HG03139 (cell line): ENCODE data around the gene CDH23.
A peak's percentile ranks its signal among the peaks of the same experiment; 100 is the strongest.

ENCODE experiments used
- ATAC-seq: cut with Tn5 transposase; IDR thresholded peaks from one replicate; pipeline ENCODE4 v1.9.1; 2021; ENCODE audit not compliant: unreplicated experiment

The CDH23 gene

GRCh38 chr10:71802715-71803488 lies 406.2 kb downstream of the CDH23 start:
- no peak for ATAC-seq

DNA sequence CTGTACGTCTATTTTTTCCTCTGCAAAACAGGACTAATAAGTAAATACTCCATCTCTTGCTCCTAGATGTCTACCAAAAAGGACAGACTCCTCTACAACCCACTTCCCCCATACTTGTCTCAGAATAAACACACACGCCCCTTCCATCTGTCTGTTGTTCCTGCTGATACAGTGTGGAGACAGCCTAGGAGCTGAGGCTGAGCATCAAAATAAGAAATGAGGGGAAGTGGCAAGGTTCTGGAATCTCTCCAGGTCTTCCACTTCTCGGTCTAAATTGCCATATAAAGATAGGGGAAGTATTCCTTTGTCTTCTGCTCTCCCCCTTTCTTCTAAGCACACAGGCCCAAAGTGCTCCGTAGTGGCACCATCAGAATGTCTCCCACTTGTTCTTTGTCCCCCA lies 407.4 kb downstream of the CDH23 start:
- no peak for ATAC-seq

- ATAC-seq = no peak
These were observed 409.3 kb downstream of the CDH23 start for GRCh38 chr10:71805776-71806703.

DNA sequence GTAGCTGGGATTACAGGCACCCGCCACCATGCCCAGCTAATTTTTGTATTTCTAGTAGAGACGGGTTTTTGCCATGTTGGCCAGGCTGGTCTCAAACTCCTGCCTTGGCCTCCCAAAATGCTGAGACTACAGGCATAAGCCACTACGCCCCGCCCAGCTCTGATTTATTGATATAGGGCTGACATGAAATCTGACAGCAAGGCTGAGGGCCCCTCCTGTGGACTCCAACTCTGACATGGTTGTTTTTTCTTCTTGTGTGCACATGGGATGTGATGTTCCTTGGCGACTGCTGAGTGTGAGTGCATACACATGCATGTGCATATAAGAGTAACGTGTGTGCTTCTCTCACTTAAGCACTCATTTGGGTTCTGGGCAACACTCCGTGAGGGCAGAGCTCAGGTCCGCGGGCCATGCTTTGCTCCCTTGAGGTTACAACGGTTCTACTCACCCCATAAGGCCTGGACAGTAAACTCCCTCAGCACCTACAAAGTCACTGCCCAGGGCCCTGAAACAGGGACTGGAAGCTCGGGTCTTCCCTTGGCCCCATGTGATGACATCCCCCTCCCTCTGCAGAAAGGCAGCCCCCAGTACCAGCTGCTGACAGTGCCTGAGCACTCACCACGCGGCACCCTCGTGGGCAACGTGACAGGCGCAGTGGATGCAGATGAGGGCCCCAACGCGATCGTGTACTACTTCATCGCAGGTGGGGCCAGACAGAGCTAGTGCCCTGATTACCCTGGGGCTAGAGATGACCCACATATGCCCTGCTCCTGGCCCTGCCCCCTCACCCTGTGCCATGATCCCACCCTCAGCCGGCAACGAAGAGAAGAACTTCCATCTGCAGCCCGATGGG lies 410.2 kb downstream of the CDH23 start:
- no peak for ATAC-seq

DNA sequence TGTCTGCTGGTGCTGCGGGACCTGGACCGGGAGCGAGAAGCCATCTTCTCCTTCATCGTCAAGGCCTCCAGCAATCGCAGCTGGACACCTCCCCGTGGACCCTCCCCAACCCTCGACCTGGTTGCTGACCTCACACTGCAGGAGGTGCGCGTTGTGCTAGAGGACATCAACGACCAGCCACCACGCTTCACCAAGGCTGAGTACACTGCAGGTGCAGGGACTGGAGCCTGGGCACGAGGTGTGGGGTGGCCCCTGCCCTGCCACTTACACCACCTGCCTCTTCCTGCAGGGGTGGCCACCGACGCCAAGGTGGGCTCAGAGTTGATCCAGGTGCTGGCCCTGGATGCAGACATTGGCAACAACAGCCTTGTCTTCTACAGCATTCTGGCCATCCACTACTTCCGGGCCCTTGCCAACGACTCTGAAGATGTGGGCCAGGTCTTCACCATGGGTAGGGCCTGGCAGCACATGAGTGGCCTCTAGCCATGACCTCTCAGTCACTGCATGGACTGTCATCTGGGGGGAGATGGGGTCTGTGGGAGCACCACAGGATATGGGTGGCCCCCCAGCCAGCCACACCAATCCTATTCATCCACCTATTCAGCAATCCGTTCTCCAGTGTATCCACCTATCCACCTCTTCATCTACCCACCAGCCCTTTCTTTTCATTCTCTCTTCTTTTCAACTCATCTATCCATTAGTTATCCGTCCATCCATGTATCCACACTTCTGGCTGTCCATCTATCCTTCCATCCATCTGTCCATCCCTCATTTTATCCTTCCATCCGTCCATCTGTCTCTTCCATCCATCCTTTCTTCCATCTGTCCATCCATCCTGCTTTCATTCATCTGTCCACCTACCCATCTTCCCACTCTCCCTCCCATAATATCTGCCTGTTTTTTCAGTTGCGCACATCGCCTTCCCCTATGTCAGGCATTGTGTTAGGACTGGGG lies 411.1 kb downstream of the CDH23 start:
- ATAC-seq = no peak

GRCh38 chr10:71809628-71810027 lies 412.9 kb downstream of the CDH23 start:
- ATAC-seq = no peak

- no peak for ATAC-seq
These were observed 413.5 kb downstream of the CDH23 start for GRCh38 chr10:71810048-71810750.

DNA sequence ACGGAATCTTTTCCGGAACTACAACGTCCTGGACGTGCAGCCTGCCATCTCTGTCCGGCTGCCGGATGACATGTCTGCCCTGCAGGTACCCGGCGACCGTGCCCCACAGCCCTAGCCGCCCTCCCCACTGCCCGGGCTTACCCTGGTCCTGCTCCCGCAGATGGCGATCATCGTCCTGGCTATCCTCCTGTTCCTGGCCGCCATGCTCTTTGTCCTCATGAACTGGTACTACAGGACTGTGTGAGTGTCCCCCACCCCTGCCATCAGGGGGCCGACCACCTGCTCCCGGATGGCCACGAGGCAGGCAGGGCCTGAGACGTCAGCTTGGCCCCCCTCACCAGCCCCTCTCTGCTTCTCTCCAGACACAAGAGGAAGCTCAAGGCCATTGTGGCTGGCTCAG lies 414.6 kb downstream of the CDH23 start:
- ATAC-seq = no peak

GRCh38 chr10:71812016-71812912 lies 415.5 kb downstream of the CDH23 start:
- ATAC-seq = peak; percentile 65

DNA sequence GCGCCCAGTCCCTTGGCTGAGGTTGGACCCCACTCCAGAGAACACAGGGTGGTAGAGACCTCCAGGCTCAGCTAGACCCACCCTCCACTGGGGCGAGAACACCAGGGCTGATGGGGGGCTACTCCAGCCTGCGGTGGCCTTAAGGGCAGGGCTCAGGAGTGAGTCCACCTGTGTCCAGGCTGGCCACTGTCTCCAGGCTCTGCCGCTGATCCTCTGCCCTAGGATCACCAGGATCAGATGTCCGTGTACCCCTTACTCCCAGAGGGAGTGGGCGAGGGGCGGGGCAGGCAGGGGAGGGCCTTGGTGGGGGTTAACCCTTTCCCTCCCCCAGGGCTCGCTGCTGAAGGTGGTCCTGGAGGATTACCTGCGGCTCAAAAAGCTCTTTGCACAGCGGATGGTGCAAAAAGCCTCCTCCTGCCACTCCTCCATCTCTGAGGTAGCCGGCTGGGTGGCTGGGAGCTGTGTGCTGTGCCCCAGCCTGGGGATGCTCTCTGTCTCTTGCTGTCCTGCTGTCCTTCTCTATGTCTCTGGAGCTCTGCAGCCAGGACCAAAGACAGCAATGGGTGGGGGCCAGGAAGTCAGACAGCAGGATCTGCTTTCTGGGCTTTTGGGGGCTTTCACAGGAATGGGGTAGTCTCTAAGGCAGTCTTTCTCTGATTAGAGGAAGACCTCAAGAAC lies 416.3 kb downstream of the CDH23 start:
- ATAC-seq = no peak

GRCh38 chr10:71814922-71815411 lies 418.2 kb downstream of the CDH23 start:
- ATAC-seq = no peak

DNA sequence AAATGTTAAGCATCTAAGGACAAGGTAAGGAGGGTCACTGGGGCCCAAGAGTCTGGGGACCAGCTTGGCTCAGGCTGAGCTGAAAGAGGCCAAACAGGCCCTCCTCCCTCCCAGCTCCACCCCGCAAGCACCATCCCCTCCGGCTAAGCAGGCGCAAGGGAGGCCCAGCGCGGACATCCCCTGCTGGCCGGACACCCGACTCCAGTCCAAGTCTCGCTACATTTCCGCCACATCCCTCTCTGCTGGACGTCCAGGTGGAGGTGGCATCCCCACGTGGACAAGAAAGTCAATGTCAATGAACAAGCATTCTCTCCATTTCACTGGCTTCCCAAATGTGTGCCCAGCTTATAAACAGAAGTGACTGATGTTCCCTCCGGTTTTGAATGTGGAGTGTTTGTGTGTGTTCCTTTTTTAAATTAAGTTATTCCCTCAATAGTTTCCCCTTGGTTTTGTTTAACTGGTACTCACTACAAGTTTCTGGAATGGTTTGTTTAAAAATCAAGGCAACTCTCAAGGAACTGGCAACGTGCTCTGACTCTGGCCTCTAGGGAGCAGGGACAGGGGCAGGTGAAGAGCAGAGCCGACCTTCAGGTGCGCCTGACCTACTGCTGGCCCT lies 418.9 kb downstream of the CDH23 start:
- ATAC-seq = no peak

GRCh38 chr10:71816421-71816851 lies 419.7 kb downstream of the CDH23 start:
- no peak for ATAC-seq

GRCh38 chr10:71816936-71817618 lies 420.4 kb downstream of the CDH23 start:
- no peak for ATAC-seq

DNA sequence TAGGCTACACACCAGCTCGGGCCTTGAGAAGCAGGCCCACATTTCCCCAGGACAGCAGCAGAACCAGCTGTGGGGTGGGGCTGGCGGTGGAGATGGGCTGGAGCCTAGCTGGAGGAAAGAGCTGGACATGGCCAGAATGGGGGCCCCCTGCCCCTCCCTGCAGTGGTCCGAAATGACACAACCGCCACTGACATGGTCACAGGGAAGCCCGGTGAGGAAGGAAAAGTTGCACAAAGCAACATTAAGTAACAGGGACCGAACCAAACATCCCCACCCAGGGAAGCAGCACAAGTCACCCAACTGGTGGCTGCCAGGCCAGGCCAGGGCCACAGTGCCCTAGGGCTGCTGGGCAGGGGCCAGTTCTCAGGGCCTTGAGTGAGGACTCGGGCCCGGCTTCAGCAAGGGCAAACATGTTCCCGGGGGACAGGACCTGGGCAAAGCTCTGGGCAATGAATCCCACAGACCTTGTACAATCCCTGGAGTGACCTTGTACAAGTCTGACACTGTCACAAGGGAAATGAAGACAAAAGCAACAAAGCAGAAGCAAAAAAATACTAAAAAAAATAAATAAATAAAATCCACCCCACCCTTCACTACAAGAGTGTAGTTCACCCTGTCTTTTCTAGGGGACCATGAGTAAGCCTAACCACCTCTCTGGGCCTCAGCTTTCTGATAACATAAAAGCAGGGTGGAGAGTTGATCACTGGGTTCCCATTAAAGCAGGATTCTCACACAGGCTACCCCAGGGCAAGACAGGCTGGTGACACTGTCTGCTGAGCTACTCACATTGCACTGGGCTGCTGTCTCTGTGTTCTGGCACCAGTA lies 421.3 kb downstream of the CDH23 start:
- no peak for ATAC-seq
